HCT116 (cell line): ENCODE measurements around the gene GPR32. TPM values are rescaled to one million over a fixed set of nuclear protein-coding genes. Genes with fewer than 3 reads are reported as not detected.

Experiments used
- ATAC-seq: fragments of 200-7000 bp; cut with Tn5 transposase; 2 replicates; pipeline ENCODE4 v1.9.1; 2020; ENCODE audit warnings: mild to moderate bottlenecking, moderate library complexity
- BruUV-seq: library from RNA; stranded (reverse); fragments of 400-500 nt; replicated peaks from 2 replicates; lab custom pipeline; 2021; lab: Mats Ljungman, UMichigan
- CTCF ChIA-PET: fragments of 300-600 bp; sonication (Branson Sonifier 250); formaldehyde crosslinking; loops from one replicate; lab custom pipeline; 2021; ENCODE audit warnings: antibody characterized with exemption; lab: Charles Lee
- POLR2A ChIA-PET: fragments of 300-600, 350-600 bp; sonication (Branson Sonifier 250); formaldehyde crosslinking; loops from one replicate; lab custom pipeline; 2021; ENCODE audit warnings: antibody characterized with exemption; lab: Charles Lee
- RAD21 ChIA-PET, 2 experiments: fragments of 300-600 bp; sonication (Branson Sonifier 250); formaldehyde crosslinking; loops; one replicate each; lab custom pipeline; 2023; ENCODE audit warnings: low total read pairs in 2 of 2; ENCODE audit not compliant: uncharacterized antibody in 2 of 2, unreplicated experiment in 2 of 2, low non-redundant PET in 1 of 2; lab: Charles Lee
- DNase-seq: peaks from one replicate; pipeline ENCODE4 v3.0.0-alpha.2; 2010; ENCODE audit warnings: low read depth, low spot score
- H2AFZ ChIP-seq: fragments of 200-600 bp; shearing (Covaris generic), sonication (generic); 2 replicates; pipeline ENCODE4 v1.6.1; 2017; ENCODE audit warnings: low read depth, mixed run types, mixed read lengths, antibody characterized with exemption, low read length; ENCODE audit not compliant: poor library complexity, severe bottlenecking
- H3K27ac ChIP-seq: 2 replicates; pipeline ENCODE4 v1.5.1; 2012; ENCODE audit warnings: low read depth, low read length
- H3K27me3 ChIP-seq: fragments of 200-600 bp; sonication (generic); 2 replicates; pipeline ENCODE4 v1.6.1; 2016; ENCODE audit warnings: mixed run types, low read length, mixed read lengths; ENCODE audit not compliant: insufficient read depth
- H3K36me3 ChIP-seq, 2 experiments: fragments of 200-500 bp in 1 of 2; fragments of 200-600 bp in 1 of 2; sonication (Bioruptor generic) in 1 of 2; sonication (generic) in 1 of 2; 2 replicates each; pipeline versions ENCODE4 v1.5.1 to v1.6.1; 2014 to 2016; ENCODE audit warnings: low read length in 2 of 2, inconsistent platforms in 1 of 2, mixed read lengths in 1 of 2, mixed run types in 1 of 2; ENCODE audit not compliant: insufficient read depth in 2 of 2, control insufficient read depth in 1 of 2
- H3K4me1 ChIP-seq, 2 experiments: fragments of 200-600 bp in 1 of 2; sonication (generic) in 1 of 2; 2 replicates each; pipeline versions ENCODE4 v1.5.1 to v1.6.1; 2012 to 2017; ENCODE audit warnings: low read length in 2 of 2, inconsistent platforms in 1 of 2, mild to moderate bottlenecking in 1 of 2, mixed read lengths in 1 of 2, mixed run types in 1 of 2, moderate library complexity in 1 of 2; ENCODE audit not compliant: insufficient read depth in 2 of 2, control insufficient read depth in 1 of 2
- H3K4me2 ChIP-seq: fragments of 200-600 bp; sonication (generic); 2 replicates; pipeline ENCODE4 v1.6.1; 2017; ENCODE audit warnings: mixed run types, low read length, mixed read lengths
- H3K4me3 ChIP-seq, 2 experiments: fragments of 200-600 bp in 1 of 2; sonication (generic) in 1 of 2; replicated peaks in 1 of 2; 2 replicates each; pipeline ENCODE4 v1.5.1; 2011 to 2016; ENCODE audit warnings: low read length in 2 of 2, control low read depth in 1 of 2, low read depth in 1 of 2, mild to moderate bottlenecking in 1 of 2, mixed read lengths in 1 of 2, mixed run types in 1 of 2
- H3K79me2 ChIP-seq: fragments of 200-600 bp; sonication (generic); 2 replicates; pipeline ENCODE4 v1.6.1; 2017; ENCODE audit warnings: mild to moderate bottlenecking, mixed run types, low read length, moderate library complexity, mixed read lengths; ENCODE audit not compliant: insufficient read depth
- H3K9ac ChIP-seq: fragments of 200-600 bp; sonication (generic); 2 replicates; pipeline ENCODE4 v1.6.1; 2016; ENCODE audit warnings: low read length, mixed read lengths
- H3K9me2 ChIP-seq: fragments of 200-600 bp; sonication (generic), shearing (Covaris generic); 2 replicates; pipeline ENCODE4 v1.6.1; 2017; ENCODE audit warnings: mixed run types, mild to moderate bottlenecking, moderate library complexity; ENCODE audit not compliant: insufficient read depth
- H3K9me3 ChIP-seq, 2 experiments: fragments of 200-500 bp in 1 of 2; fragments of 200-600 bp in 1 of 2; sonication (Bioruptor generic) in 1 of 2; sonication (generic) in 1 of 2; 2 replicates each; pipeline ENCODE4 v1.6.1; 2014 to 2017; ENCODE audit warnings: low read length in 2 of 2, mixed read lengths in 2 of 2, inconsistent platforms in 1 of 2, low read depth in 1 of 2, mild to moderate bottlenecking in 1 of 2, mixed run types in 1 of 2, moderate library complexity in 1 of 2; ENCODE audit not compliant: control insufficient read depth in 1 of 2, insufficient read depth in 1 of 2
- H4K20me1 ChIP-seq: fragments of 200-600 bp; sonication (generic), shearing (Covaris generic); 2 replicates; pipeline ENCODE4 v1.6.1; 2017; ENCODE audit warnings: mixed run types, mild to moderate bottlenecking, moderate library complexity; ENCODE audit not compliant: insufficient read depth
- CEBPB ChIP-seq: IDR thresholded peaks from 2 replicates; pipeline ENCODE4 v1.6.1; 2012; ENCODE audit warnings: low read depth
- ELF1 ChIP-seq: IDR thresholded peaks from 2 replicates; pipeline ENCODE4 v1.6.1; 2012; ENCODE audit warnings: low read depth, borderline replicate concordance
- EZH2 ChIP-seq: fragments of 200-600 bp; sonication (generic); IDR thresholded peaks from 2 replicates; pipeline ENCODE4 v1.6.1; 2017; ENCODE audit warnings: antibody characterized with exemption, mixed run types
- EZH2phosphoT487 ChIP-seq: fragments of 200-600 bp; IDR thresholded peaks from 2 replicates; pipeline ENCODE4 v1.6.1; 2018; ENCODE audit warnings: antibody characterized with exemption, borderline replicate concordance
- SIN3A ChIP-seq: IDR thresholded peaks from 2 replicates; pipeline ENCODE4 v1.6.1; 2012; ENCODE audit warnings: low read depth
- SP1 ChIP-seq: IDR thresholded peaks from 2 replicates; pipeline ENCODE4 v1.6.1; 2012; ENCODE audit warnings: low read depth
- SRF ChIP-seq: IDR thresholded peaks from 2 replicates; pipeline ENCODE4 v1.6.1; 2012; ENCODE audit warnings: low read depth
- ZBTB33 ChIP-seq: IDR thresholded peaks from 2 replicates; pipeline ENCODE4 v1.6.1; 2011; ENCODE audit warnings: mild to moderate bottlenecking, low read length, moderate library complexity; ENCODE audit not compliant: insufficient replicate concordance; ENCODE audit errors: extremely low read depth
- ZFX ChIP-seq: fragments of 450-650 bp; IDR thresholded peaks from 2 replicates; pipeline ENCODE4 v1.6.1; 2017
- intact Hi-C: fragments of 100-400 bp; cut with micrococcal nuclease; formaldehyde crosslinking; loops from 2 replicates; pipeline ENCODE4 v1.10.0; 2022
- total RNA-seq: library from RNA; stranded (reverse); gene quantifications from one replicate; pipeline ENCODE4 v1.2.1, GENCODE V29; 2021; ENCODE audit not compliant: unreplicated experiment

GPR32 gene
- total RNA-seq, 1 experiment from 2014 or later: not detected

DNA sequence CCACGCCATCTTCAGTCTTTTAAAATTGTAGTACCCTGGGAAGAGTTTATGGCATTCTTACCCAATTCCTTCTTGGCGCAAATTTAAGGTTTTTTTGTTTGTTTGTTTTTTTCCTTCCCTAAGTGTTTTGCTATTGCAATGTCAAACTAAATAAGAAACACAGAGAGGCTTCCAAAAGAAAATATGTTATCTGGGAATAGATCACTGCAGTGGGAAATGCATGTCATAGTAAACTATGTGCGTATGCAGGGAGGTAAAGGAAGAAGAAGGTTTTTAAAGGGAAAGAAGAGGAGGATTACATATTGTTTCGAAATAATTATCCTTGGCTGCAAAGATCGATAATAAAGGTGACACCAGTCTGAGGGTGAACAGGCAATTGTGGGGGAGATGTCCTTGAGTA lies 33.9 kb upstream of the GPR32 start:
- no peak overlapping the region for H3K4me2 ChIP-seq
- ATAC-seq (no peak), DNase-seq (no peak)
- H3K27me3 ChIP-seq: peaks cover 3% of the 10 kb centered on the region
- H3K79me2 ChIP-seq: no peaks in the 10 kb centered on the region
- no peak overlapping the region for H3K4me3 ChIP-seq
- H3K27ac ChIP-seq: no peak overlapping the region
- no peaks in the 10 kb centered on the region for H3K9me2 ChIP-seq
- ChIA-PET CTCF (no interaction called here), POLR2A (no interaction called here), RAD21 (no interaction called here)
- BruUV-seq: no TSS peak
- intact Hi-C loops: no loop called here
- TF ChIP-seq ZFX (no peak), SIN3A (no peak), ELF1 (no peak), SRF (no peak), EZH2phosphoT487 (no peak), SP1 (no peak), ZBTB33 (no peak), EZH2 (no peak), CEBPB (no peak)
- H3K4me1 ChIP-seq: no peaks in the 10 kb centered on the region
- H3K9me3 ChIP-seq: no peaks in the 10 kb centered on the region
- no peaks in the 10 kb centered on the region for H4K20me1 ChIP-seq
- no peak overlapping the region for H3K9ac ChIP-seq
- H3K36me3 ChIP-seq: no peaks in the 10 kb centered on the region
- H2AFZ ChIP-seq: no peak overlapping the region
